Bronchial epithelial cell (primary cell): ENCODE data around the gene RPP25L. TPM values are rescaled to one million over a fixed set of nuclear protein-coding genes. Genes with fewer than 3 reads are reported as not detected.

ENCODE experiments used
- DNase-seq: peaks from one replicate; pipeline ENCODE4 v3.0.0-alpha.2; 2010; ENCODE audit warnings: low read depth
- FAIRE-seq: peaks from 2 replicates; lab custom pipeline; 2011; peaks lifted over from hg19 to GRCh38; lab: Jason Lieb, UNC
- H3K27me3 ChIP-seq: 2 replicates; pipeline ENCODE4 v1.5.1; 2011; ENCODE audit warnings: low read length; ENCODE audit not compliant: control insufficient read depth, insufficient read depth
- H3K36me3 ChIP-seq: 2 replicates; pipeline ENCODE4 v1.5.1; 2011; ENCODE audit warnings: low read length; ENCODE audit not compliant: control insufficient read depth, insufficient read depth
- H3K4me3 ChIP-seq: 2 replicates; pipeline ENCODE4 v1.5.1; 2011; ENCODE audit warnings: mild to moderate bottlenecking, low read depth, low read length, control low read depth
- total RNA-seq: library from RNA; depleted of rRNA; stranded (reverse); fragments of >200 nt; gene quantifications from 2 replicates; pipeline ENCODE4 v1.2.1, GENCODE V29; 2014
- TF ChIP-seq, protein P1 (sequence below): IDR thresholded peaks from 2 replicates; pipeline ENCODE4 v1.5.1; 2011; ENCODE audit warnings: mild to moderate bottlenecking, moderate library complexity, low read length, control low read depth, inconsistent platforms; ENCODE audit not compliant: insufficient read depth, severe bottlenecking

Gene RPP25L
- total RNA-seq, 1 donor from 2014 or later: 45.8 TPM

DNA sequence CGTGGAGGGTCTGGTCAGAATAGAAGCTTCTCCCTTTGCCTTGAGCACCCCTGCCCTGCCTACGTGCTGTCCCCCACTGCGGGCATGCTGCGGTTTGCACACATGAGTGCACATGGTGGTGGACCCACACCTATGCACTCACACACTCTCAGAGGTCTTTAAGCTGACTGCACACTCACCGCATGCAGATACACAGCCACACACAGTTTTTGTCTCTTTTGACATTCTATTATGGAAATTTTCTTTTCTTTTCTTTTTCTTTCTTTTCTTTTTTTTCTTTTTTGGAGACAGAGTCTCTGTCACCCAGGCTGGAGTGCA, 17.6 kb upstream of the RPP25L start:
- DNase-seq: no peak
- Histone ChIP-seq H3K27me3 (peaks cover 46% of the 10 kb centered on the region), H3K36me3 (no peaks in the 10 kb centered on the region), H3K4me3 (no peak overlapping the region)
- TF ChIP-seq, protein P1, sequence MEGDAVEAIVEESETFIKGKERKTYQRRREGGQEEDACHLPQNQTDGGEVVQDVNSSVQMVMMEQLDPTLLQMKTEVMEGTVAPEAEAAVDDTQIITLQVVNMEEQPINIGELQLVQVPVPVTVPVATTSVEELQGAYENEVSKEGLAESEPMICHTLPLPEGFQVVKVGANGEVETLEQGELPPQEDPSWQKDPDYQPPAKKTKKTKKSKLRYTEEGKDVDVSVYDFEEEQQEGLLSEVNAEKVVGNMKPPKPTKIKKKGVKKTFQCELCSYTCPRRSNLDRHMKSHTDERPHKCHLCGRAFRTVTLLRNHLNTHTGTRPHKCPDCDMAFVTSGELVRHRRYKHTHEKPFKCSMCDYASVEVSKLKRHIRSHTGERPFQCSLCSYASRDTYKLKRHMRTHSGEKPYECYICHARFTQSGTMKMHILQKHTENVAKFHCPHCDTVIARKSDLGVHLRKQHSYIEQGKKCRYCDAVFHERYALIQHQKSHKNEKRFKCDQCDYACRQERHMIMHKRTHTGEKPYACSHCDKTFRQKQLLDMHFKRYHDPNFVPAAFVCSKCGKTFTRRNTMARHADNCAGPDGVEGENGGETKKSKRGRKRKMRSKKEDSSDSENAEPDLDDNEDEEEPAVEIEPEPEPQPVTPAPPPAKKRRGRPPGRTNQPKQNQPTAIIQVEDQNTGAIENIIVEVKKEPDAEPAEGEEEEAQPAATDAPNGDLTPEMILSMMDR: no peak
- no peak for FAIRE-seq

DNA sequence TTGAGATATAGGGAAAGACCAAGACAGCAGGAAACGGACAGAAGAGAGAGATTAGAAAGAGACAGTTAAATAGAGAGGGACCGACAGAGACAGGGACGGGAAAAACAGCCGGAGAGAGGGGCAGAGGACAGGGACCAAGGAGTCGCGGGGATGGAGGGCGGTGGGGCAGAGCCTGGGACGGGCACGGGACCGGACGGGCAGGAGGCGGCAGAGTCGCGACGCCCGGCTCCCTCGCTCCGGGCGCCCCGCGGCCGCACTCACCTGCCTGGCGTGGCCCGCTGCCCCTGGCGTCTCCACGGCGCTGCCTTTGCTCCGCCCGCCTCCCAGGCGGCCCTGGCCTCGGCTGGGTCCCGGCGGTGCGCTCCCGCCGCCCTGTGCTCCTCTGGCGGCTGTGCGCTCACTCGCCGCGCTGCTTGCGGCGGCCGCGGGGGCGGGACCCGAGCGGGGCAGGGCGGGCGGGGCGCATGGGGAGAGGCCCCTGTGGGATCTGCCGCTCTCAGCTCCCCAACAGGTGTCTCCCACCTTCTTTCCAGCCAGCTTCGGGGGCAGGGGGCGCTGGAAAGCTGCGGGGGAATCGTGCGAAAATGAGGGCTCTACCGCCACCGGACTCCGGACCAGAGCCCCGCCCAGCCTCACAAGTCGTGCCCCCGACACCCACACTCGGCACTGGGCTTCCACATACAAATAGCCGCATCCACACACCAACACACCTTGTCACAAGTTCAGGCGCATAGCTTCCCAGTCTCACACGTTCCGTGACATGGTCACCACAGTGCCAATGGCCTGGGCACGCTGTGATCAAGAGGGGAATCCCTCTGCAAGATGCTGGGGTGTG, 17.0 kb upstream of the RPP25L start, which contains the start of gene ARID3C:
ARID3C (minus strand) TSS at position 411 of the 835 bp plus-strand sequence. CDS start 1,052 bp downstream, outside the sequence.
- peaks cover 50% of the 10 kb centered on the region for H3K27me3 ChIP-seq
- H3K36me3 ChIP-seq: no peaks in the 10 kb centered on the region
- FAIRE-seq (no peak), DNase-seq (no peak)
- peak within 1 kb of the TSS; percentile 22 for H3K4me3 ChIP-seq
- TF ChIP-seq, protein P1: no peak

DNA sequence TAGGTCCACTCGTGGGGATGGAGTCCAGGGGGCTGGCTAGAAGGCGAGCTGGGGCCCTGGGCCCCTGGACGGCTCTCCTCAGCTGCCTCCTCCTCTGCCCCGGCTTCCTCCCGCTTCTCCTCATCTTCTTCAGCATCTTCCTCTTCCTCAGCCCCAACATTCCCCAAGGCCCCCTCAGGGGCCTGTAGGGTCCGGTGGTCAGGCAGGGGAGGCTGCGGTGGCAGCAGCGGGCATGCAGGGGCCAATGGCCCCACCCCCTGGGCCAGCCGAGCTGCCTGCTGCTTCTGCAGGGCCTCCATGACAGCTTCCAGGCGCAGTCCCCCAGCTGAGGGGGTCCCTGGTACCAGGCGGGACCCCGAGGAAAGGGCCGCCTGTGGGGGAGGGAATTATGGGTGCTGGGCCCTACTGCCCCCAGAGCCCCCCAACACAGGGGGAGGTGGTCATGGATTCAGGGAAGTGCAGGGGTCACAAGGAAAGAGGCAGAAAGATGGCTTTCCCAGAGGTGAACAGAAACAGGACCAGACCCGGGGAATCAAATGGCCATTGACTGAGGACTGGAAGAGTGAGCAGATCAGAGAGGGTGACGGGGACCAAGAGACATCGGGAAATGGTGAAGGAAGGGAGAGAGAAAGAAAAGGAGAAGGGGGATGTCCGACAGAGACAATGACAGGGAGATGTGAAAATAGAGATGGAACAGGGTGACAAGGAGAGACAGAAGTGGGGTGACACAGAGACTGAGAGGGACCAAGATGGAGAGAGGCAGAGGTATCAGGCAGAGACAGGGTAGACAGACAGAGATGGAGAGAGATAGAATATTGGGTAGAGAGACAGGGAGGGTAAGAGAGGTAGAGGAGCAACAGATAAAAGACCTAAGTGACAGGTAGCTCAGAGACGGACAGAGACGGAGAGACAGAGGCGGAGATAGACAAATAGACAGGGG, 16.1 kb upstream of the RPP25L start:
- TF ChIP-seq, protein P1: no peak
- Histone ChIP-seq H3K4me3 (no peak overlapping the region), H3K36me3 (no peaks in the 10 kb centered on the region), H3K27me3 (peaks cover 55% of the 10 kb centered on the region)
- DNase-seq: no peak
- FAIRE-seq: no peak

DNA sequence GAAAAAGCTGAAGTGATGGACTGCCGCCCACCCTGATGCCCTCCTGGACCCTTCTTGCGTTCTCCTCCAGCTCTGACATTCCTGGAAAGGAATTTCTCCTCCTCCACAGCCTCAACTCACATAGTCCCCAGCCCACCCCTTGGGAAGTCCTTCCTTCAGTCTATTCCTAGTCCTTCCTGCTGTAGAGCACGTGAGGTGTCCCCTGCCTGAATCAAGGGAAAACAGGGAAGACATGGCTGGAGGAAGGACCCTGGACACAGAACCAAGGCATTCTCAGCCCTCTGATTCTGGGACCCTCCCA, 13.2 kb upstream of the RPP25L start:
- Histone ChIP-seq H3K36me3 (no peaks in the 10 kb centered on the region), H3K27me3 (peaks cover 53% of the 10 kb centered on the region), H3K4me3 (no peak overlapping the region)
- DNase-seq (no peak), FAIRE-seq (no peak)
- TF ChIP-seq, protein P1: no peak

DNA sequence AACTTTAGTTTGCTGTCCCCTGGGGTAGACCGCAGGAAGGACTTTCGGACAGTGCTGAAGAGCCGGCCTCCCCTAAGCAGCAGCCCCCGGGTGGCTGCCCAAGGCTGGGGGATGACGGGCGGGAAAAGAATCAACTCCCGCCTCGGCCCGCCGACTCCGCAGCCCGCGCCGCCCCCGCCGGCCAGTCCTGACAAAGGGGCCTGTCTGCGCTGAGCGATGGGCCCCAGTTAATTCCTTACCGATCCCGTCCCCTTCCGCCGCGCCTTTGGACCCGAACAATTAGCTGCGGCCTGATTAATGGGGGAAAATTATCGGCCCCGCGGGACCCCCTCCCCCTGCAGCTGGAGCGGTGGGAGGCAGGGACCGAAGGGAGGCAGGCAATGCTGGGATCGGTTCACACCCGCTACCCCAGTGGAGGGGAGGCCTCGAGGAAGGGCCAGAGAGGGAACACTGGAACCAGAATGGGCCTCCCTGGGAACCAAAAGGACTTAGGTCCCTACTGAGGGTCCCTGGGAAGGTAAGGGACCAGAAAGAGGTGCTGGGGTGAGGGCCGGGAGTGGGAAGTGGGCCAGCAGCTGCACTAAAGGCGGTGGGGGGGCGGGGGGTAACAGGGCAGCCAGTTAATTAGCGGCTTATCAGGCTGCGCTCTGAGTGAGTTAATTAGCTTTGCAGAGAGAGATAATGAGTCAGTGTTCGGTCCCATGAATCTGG, 12.7 kb upstream of the RPP25L start:
- no peak for FAIRE-seq

More for the DNA sequence above, 12.7 kb upstream of the RPP25L start:
- no peak overlapping the region for H3K4me3 ChIP-seq
- TF ChIP-seq, protein P1: no peak
- DNase-seq: no peak
- H3K36me3 ChIP-seq: no peaks in the 10 kb centered on the region
- H3K27me3 ChIP-seq: peaks cover 52% of the 10 kb centered on the region
